GM19455 (cell line): ENCODE results near the gene SLC22A4.

ENCODE experiments used
- ATAC-seq: cut with Tn5 transposase; IDR thresholded peaks from one replicate; pipeline ENCODE4 v1.9.1; 2021; ENCODE audit not compliant: unreplicated experiment

Gene SLC22A4

DNA sequence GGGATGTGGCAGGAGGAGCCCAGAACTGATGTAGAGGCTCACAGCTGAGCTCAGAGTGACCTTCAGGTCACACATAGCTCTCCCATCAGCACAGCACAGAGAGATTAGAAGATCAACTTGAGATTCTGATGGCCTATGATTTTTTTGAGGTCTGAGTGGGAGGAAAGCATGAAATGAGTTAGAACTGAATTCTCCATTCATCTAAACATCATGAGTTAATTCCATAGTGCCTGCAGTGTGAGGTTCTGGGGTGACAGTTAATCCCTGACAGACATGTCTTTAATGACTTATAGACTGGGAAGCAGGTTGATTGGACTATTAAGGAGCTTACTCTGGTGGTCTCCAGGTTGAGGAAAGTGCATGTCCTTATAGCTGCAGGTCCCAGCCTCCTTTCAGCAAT lies 97.7 kb downstream of the SLC22A4 start:
- no peak for ATAC-seq

GRCh38 chr5:132392411-132392810 lies 98.2 kb downstream of the SLC22A4 start:
- no peak for ATAC-seq

DNA sequence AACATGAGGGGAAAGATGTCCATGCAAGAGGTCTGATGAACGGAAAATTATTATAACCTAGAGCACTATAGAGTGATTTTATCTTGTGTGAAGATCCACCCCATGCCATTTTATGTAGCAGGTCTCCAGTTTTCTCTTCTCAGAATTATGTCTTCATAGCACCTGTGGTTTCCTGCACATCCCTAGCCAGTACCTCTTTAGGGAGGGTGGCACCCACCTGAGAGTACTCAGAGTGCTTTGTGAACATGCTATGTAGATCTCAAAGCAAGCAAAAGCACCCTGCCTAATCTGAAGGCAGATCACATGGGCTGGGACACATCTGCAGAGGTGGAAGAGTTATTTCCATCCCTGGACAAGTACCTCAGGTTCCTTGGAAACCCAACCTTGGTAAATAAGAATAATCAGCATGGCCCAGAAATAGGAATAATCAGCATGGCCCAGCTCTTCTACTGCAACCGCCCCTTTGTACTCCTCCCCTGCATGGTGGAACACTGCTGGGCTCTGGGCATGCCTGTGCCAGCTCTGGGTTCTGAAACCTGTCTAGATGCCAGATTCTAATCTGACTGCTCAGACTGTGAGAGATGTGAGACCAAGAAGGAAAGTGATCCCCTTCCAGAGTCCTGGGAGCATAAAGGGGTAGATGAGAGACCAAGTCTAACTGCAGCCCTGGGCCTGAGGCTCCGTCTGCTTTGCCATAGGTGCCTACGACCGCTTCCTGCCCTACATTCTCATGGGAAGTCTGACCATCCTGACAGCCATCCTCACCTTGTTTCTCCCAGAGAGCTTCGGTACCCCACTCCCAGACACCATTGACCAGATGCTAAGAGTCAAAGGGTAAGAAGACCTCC lies 99.0 kb downstream of the SLC22A4 start:
- no peak for ATAC-seq
